ENCODE results near the gene CLIP1.
"Not testable (repeated sequence)": the region's sequence is repeated elsewhere in the genome, so short reads cannot be mapped to it uniquely, and the experiment has no call there.

The CLIP1 gene

GRCh38 chr12:122437656-122438121, 15.2 kb upstream of the CLIP1 start:
- no peak for FAIRE-seq
- DNase-seq (ENCODE audit: insufficient read length, low spot score) = no peak

GRCh38 chr12:122435186-122435585, 12.7 kb upstream of the CLIP1 start:
- FAIRE-seq (no peak), DNase-seq (ENCODE audit: insufficient read length, low spot score) (no peak)

- not testable (repeated sequence) for FAIRE-seq; DNase-seq (ENCODE audit: insufficient read length, low spot score)
Observed at GRCh38 chr12:122429043-122429442, 6.6 kb upstream of the CLIP1 start.

GRCh38 chr12:122427403-122427802, 4.9 kb upstream of the CLIP1 start:
- FAIRE-seq (no peak), DNase-seq (ENCODE audit: insufficient read length, low spot score) (no peak)

- FAIRE-seq (no peak), DNase-seq (ENCODE audit: insufficient read length, low spot score) (no peak)
Observed at GRCh38 chr12:122423258-122424165, 1.0 kb upstream of the CLIP1 start.

GRCh38 chr12:122422730-122423257, 325 bp upstream of the CLIP1 start:
- no peak for FAIRE-seq

GRCh38 chr12:122421187-122421820, 1.2 kb downstream of the CLIP1 start:
- FAIRE-seq = peak; percentile 18

More at GRCh38 chr12:122422730-122423257, 325 bp upstream of the CLIP1 start:
- no peak for DNase-seq (ENCODE audit: insufficient read length, low spot score)

GRCh38 chr12:122420471-122421162, 1.9 kb downstream of the CLIP1 start:
- no peak for FAIRE-seq
- no peak for DNase-seq (ENCODE audit: insufficient read length, low spot score)

More at GRCh38 chr12:122421187-122421820, 1.2 kb downstream of the CLIP1 start:
- no peak for DNase-seq (ENCODE audit: insufficient read length, low spot score)

- not testable (repeated sequence) for FAIRE-seq; DNase-seq (ENCODE audit: insufficient read length, low spot score)
Observed at GRCh38 chr12:122419094-122419493, 3.4 kb downstream of the CLIP1 start.

- not testable (repeated sequence) for FAIRE-seq
Observed at GRCh38 chr12:122415665-122416064, 6.8 kb downstream of the CLIP1 start.

GRCh38 chr12:122413516-122414404, 8.7 kb downstream of the CLIP1 start:
- FAIRE-seq (no peak), DNase-seq (ENCODE audit: insufficient read length, low spot score) (no peak)

More at GRCh38 chr12:122415665-122416064, 6.8 kb downstream of the CLIP1 start:
- not testable (repeated sequence) for DNase-seq (ENCODE audit: insufficient read length, low spot score)

- DNase-seq (ENCODE audit: insufficient read length, low spot score) (no peak), FAIRE-seq (peak; percentile 77)
Observed at GRCh38 chr12:122412851-122413433, 9.5 kb downstream of the CLIP1 start.

- FAIRE-seq (no peak), DNase-seq (ENCODE audit: insufficient read length, low spot score) (no peak)
Observed at GRCh38 chr12:122411537-122411936, 10.9 kb downstream of the CLIP1 start.

GRCh38 chr12:122407208-122407607, 15.3 kb downstream of the CLIP1 start:
- no peak for DNase-seq (ENCODE audit: insufficient read length, low spot score)
- no peak for FAIRE-seq

GRCh38 chr12:122406701-122407164, 15.7 kb downstream of the CLIP1 start:
- FAIRE-seq (no peak), DNase-seq (ENCODE audit: insufficient read length, low spot score) (no peak)

- no peak for DNase-seq (ENCODE audit: insufficient read length, low spot score)
- peak; percentile 63 for FAIRE-seq
Observed at GRCh38 chr12:122403831-122404230, 18.6 kb downstream of the CLIP1 start.

- FAIRE-seq = peak; percentile 48
Observed at GRCh38 chr12:122403115-122403770, 19.2 kb downstream of the CLIP1 start.

GRCh38 chr12:122402264-122402663, 20.2 kb downstream of the CLIP1 start:
- FAIRE-seq = no peak
- DNase-seq (ENCODE audit: insufficient read length, low spot score) = no peak

More at GRCh38 chr12:122403115-122403770, 19.2 kb downstream of the CLIP1 start:
- peak; percentile 30 for DNase-seq (ENCODE audit: insufficient read length, low spot score)
